ENCODE results near the gene PPP1R13L.

GRCh38 chr19:45407091-45407375 lies 2.2 kb upstream of the PPP1R13L start:
- TF ChIP-seq CTBP1 (IDR thresholded peaks at IDR 0.05; ENCODE audit: borderline replicate concordance): no peak
- TF ChIP-seq SUZ12 (IDR thresholded peaks at IDR 0.05): no peak
- TF ChIP-seq SP1 (IDR thresholded peaks at IDR 0.05): no peak
- no peak for TF ChIP-seq BHLHE40 (IDR thresholded peaks at IDR 0.05; ENCODE audit: borderline replicate concordance)
- no peak for TF ChIP-seq ELF4 (IDR thresholded peaks at IDR 0.05)
- no peak for TF ChIP-seq NFRKB (IDR thresholded peaks at IDR 0.05)
- no peak for TF ChIP-seq ZNF384 (IDR thresholded peaks at IDR 0.05)
